HepG2 (cell line): ENCODE measurements around the gene GSTA5. TPM values are rescaled to one million over a fixed set of nuclear protein-coding genes. Genes with fewer than 3 reads are reported as not detected.

ENCODE experiments used
- ATAC-seq: fragments of 200-7000 bp; cut with Tn5 transposase; 3 replicates; pipeline ENCODE4 v1.9.1; 2020; ENCODE audit warnings: mild to moderate bottlenecking, moderate library complexity
- BruUV-seq: library from RNA; stranded (reverse); fragments of 400-500 nt; replicated peaks from 2 replicates; lab custom pipeline; 2021; lab: Mats Ljungman, UMichigan
- CTCF ChIA-PET: fragments of 300-600 bp; formaldehyde crosslinking; extraction: SDS; loops from one replicate; lab custom pipeline; 2021; ENCODE audit warnings: low total read pairs, inconsistent platforms, low intra/inter-chr PET ratio; lab: Yijun Ruan, JAX
- POLR2A ChIA-PET: fragments of 350-600 bp; sonication (Branson Sonifier 250); formaldehyde crosslinking; loops from one replicate; lab custom pipeline; 2020; ENCODE audit warnings: antibody characterized with exemption, inconsistent platforms; lab: Yijun Ruan, JAX
- DNase-seq: peaks from one replicate; pipeline ENCODE4 v3.0.0-alpha.2; 2015; ENCODE audit warnings: low spot score
- FAIRE-seq: peaks from 3 replicates; lab custom pipeline; 2011; peaks lifted over from hg19 to GRCh38; lab: Jason Lieb, UNC
- H2AFZ ChIP-seq: one replicate; pipeline ENCODE4 v1.6.1; 2011; ENCODE audit warnings: low read length, inconsistent platforms
- H3K27ac ChIP-seq: fragments of 300-600 bp; 3 replicates; pipeline ENCODE4 v1.8.0; 2011; ENCODE audit warnings: mixed run types, mild to moderate bottlenecking, mixed read lengths, low read length, inconsistent platforms; ENCODE audit not compliant: insufficient read depth; ENCODE audit errors: extremely low read length
- H3K27me3 ChIP-seq, 2 experiments: fragments of 200-600 bp in 1 of 2; 2 replicates in 1 of 2; 3 replicates in 1 of 2; pipeline versions ENCODE4 v1.6.0 to v1.8.0; 2011; ENCODE audit warnings: low read length in 2 of 2, mild to moderate bottlenecking in 2 of 2, moderate library complexity in 2 of 2, inconsistent platforms in 1 of 2; ENCODE audit not compliant: insufficient read depth in 2 of 2, control insufficient read depth in 1 of 2
- H3K36me3 ChIP-seq, 2 experiments: fragments of 200-600 bp in 1 of 2; replicated peaks in 1 of 2; 2 replicates in 1 of 2; 3 replicates in 1 of 2; pipeline versions ENCODE4 v1.5.1 to v1.8.0; 2011; ENCODE audit warnings: low read length in 2 of 2, inconsistent platforms in 1 of 2; ENCODE audit not compliant: insufficient read depth in 2 of 2, control insufficient read depth in 1 of 2
- H3K4me1 ChIP-seq: 2 replicates; pipeline ENCODE4 v1.5.1; 2012; ENCODE audit warnings: low read length, inconsistent platforms; ENCODE audit not compliant: insufficient read depth
- H3K4me2 ChIP-seq: 2 replicates; pipeline ENCODE4 v1.6.0; 2011; ENCODE audit warnings: low read depth, low read length, inconsistent platforms
- H3K4me3 ChIP-seq, 3 experiments: fragments of 200-600 bp in 1 of 3; sonication (generic), shearing (Covaris generic) in 1 of 3; replicated peaks in 1 of 3; 2 replicates each; pipeline ENCODE4 v1.5.1; 2011 to 2016; ENCODE audit warnings: low read length in 3 of 3, inconsistent platforms in 2 of 3, low read depth in 2 of 3, mild to moderate bottlenecking in 2 of 3, control low read depth in 1 of 3, mixed read lengths in 1 of 3; ENCODE audit not compliant: insufficient read depth in 1 of 3
- H3K79me2 ChIP-seq: one replicate; pipeline ENCODE4 v1.6.1; 2011; ENCODE audit warnings: low read length, inconsistent platforms; ENCODE audit not compliant: insufficient read depth
- H3K9ac ChIP-seq: 2 replicates; pipeline ENCODE4 v1.6.0; 2011; ENCODE audit warnings: mild to moderate bottlenecking, low read depth, low read length, inconsistent platforms; ENCODE audit not compliant: insufficient read depth
- H3K9me3 ChIP-seq: 2 replicates; pipeline ENCODE4 v1.5.1; 2012; ENCODE audit warnings: mild to moderate bottlenecking, low read length
- H4K20me1 ChIP-seq: 2 replicates; pipeline ENCODE4 v1.6.0; 2011; ENCODE audit warnings: inconsistent platforms, mild to moderate bottlenecking, low read length, moderate library complexity; ENCODE audit not compliant: insufficient read depth
- E2F5 ChIP-seq: sonication (generic); formaldehyde crosslinking; conservative IDR thresholded peaks from 2 replicates; pipeline ENCODE4 v1.4.0; 2020; ENCODE audit warnings: missing genetic modification reagents
- PTBP1 ChIP-seq: fragments of 200-400 bp; formaldehyde crosslinking; IDR thresholded peaks from 2 replicates; pipeline ENCODE4 v1.6.1; 2018; ENCODE audit warnings: low read length, low read depth; ENCODE audit not compliant: poor library complexity, severe bottlenecking
- STAG1 ChIP-seq: sonication (generic); formaldehyde crosslinking; IDR thresholded peaks from 2 replicates; pipeline ENCODE4 v1.4.0; 2020; ENCODE audit warnings: missing genetic modification reagents
- WGBS: methylation state at CpG from one replicate; pipeline ENCODE4 v1.1.6; 2017; ENCODE audit warnings: low lambda C conversion rate; 5-methylcytosine and 5-hydroxymethylcytosine counted together
- in situ Hi-C: cut with HindIII; loops from 2 replicates; pipeline ENCODE4 v1.10.0; 2017; ENCODE audit warnings: low pct_unique_long_range_greater_than_20kb; ENCODE audit not compliant: extremely low pct_ligation_motif_present
- intact Hi-C: fragments of 100-400 bp; cut with micrococcal nuclease; formaldehyde crosslinking; loops from one replicate; pipeline ENCODE4 v1.10.0; 2022; ENCODE audit not compliant: unreplicated experiment
- polyA plus RNA-seq, 8 experiments: library from polyadenylated mRNA; depleted of rRNA in 3 of 8; stranded (reverse) in 7 of 8; unstranded in 1 of 8; fragments of >200 nt; fragmentation: Illumina TruSeq in 4 of 8; extraction: Trizol in 4 of 8; gene quantifications; 2 replicates each; pipeline versions ENCODE4 v1.2.1 to v1.2.3, GENCODE V29; 2011 to 2016; ENCODE audit warnings: low read depth in 4 of 8, missing spikeins in 1 of 8, mixed read lengths in 1 of 8; ENCODE audit not compliant: insufficient read depth in 1 of 8
- total RNA-seq, 5 experiments: library from RNA; depleted of rRNA; stranded (reverse); fragments of >200 nt; fragmentation: Illumina TruSeq; extraction: Trizol; gene quantifications; 2 replicates each; pipeline ENCODE4 v1.2.3, GENCODE V29; 2016; ENCODE audit warnings: low read depth in 1 of 5
- TF ChIP-seq, protein P1 (sequence below): sonication (generic); formaldehyde crosslinking; conservative IDR thresholded peaks from 2 replicates; pipeline ENCODE4 v1.5.0; 2020; ENCODE audit warnings: missing genetic modification reagents
- TF ChIP-seq, protein P2 (sequence below): sonication (generic); formaldehyde crosslinking; conservative IDR thresholded peaks from 2 replicates; pipeline ENCODE4 v1.4.0; 2020; ENCODE audit warnings: missing genetic modification reagents

GSTA5 gene
- total and polyA plus RNA-seq, 2 of the 13 experiments (the other 11 are each of a cell fraction or from before 2014, with no cell fraction given): not detected

DNA sequence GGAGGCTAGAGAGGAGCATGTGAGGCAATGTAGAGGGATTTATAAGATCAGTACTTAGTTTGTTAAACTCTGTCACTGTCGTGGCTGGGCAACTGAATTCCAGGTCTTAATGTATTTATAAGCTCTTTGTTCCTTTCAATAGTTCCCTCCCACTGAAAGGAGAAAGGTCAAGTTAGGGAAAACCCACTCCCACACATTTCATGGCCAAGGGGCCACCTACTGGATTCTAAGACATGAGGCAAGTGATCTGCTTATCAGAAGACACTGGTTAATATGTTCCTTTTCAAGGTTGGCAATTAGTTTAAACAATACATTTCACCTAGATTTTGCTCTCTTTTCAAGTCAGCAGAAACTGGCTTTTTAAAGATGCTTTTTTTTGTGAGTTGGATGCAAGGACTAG is 5.4 kb upstream of the GSTA5 start:
- Histone ChIP-seq H3K27me3 (peaks cover 1 to 3% of the 10 kb centered on the region in 2 experiments; a peak in 1 of 5 replicates), H4K20me1 (no peaks in the 10 kb centered on the region), H2AFZ (no peak overlapping the region), H3K4me2 (no peak overlapping the region), H3K79me2 (no peaks in the 10 kb centered on the region), H3K9me3 (peaks cover 12% of the 10 kb centered on the region), H3K4me1 (peaks cover 15% of the 10 kb centered on the region), H3K9ac (no peak overlapping the region), H3K4me3 (no peak overlapping the region), H3K36me3 (no peaks in the 10 kb centered on the region), H3K27ac (no peak overlapping the region)
- ATAC-seq (no peak), DNase-seq (no peak), FAIRE-seq (no peak)
- TF ChIP-seq, protein P1, sequence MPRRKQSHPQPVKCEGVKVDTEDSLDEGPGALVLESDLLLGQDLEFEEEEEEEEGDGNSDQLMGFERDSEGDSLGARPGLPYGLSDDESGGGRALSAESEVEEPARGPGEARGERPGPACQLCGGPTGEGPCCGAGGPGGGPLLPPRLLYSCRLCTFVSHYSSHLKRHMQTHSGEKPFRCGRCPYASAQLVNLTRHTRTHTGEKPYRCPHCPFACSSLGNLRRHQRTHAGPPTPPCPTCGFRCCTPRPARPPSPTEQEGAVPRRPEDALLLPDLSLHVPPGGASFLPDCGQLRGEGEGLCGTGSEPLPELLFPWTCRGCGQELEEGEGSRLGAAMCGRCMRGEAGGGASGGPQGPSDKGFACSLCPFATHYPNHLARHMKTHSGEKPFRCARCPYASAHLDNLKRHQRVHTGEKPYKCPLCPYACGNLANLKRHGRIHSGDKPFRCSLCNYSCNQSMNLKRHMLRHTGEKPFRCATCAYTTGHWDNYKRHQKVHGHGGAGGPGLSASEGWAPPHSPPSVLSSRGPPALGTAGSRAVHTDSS: no peak
- TF ChIP-seq PTBP1 (no peak), E2F5 (CRISPR knock-in tag) (no peak), STAG1 (CRISPR knock-in tag) (peak; percentile 9; the same call in 1 of the 2 replicates)
- TF ChIP-seq, protein P2, sequence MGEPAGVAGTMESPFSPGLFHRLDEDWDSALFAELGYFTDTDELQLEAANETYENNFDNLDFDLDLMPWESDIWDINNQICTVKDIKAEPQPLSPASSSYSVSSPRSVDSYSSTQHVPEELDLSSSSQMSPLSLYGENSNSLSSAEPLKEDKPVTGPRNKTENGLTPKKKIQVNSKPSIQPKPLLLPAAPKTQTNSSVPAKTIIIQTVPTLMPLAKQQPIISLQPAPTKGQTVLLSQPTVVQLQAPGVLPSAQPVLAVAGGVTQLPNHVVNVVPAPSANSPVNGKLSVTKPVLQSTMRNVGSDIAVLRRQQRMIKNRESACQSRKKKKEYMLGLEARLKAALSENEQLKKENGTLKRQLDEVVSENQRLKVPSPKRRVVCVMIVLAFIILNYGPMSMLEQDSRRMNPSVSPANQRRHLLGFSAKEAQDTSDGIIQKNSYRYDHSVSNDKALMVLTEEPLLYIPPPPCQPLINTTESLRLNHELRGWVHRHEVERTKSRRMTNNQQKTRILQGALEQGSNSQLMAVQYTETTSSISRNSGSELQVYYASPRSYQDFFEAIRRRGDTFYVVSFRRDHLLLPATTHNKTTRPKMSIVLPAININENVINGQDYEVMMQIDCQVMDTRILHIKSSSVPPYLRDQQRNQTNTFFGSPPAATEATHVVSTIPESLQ: no peak
- in situ Hi-C loops: no loop called here
- ChIA-PET POLR2A (no interaction called here), CTCF (no interaction called here)
- intact Hi-C loops: no loop called here
- 0% methylated on average over 1 of the region's 1 CpG for WGBS
- BruUV-seq: no TSS peak
